Measurements from ENCODE around the gene PKD1L1. TPM values are rescaled to one million over a fixed set of nuclear protein-coding genes. Genes with fewer than 3 reads are reported as not detected.
A peak's percentile ranks its signal among the peaks of the same experiment; 100 is the strongest.

PKD1L1 gene
- polyA plus RNA-seq, 2 of the 4 experiments (the other 2 are of a cell fraction): 0.21 TPM

DNA sequence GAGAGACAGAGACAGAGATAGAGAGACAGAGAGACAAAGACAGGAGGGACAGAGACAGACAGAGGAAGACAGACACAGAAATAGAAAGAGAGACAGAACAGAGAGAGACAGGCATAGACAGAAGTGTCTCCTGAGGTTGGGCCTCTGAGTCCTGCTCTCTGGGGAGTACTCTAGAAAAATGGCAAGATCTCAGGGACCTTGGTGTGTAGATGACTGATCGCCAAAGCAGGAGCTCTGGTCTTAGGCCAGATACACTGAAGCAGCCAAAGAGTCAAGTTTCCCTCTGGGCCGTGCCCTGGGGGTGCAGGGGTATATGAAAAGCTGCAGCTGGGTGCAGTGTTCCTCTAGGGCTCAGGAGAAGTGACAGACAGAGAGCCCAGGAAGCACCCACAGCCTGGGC is 189.7 kb downstream of the PKD1L1 start:
- 77% methylated on average over 2 of the region's 2 CpGs for WGBS (ENCODE audit: missing lambda C conversion rate)
- CTCF ChIA-PET: interaction anchor here (0.5 to 2.2 kb wide), 10 partner anchors 13 to 313 kb away, joined by 3 to 9 read pairs (median 3); no protein-coding TSS in a partner anchor

GRCh38 chr7:47757921-47758411 is 190.3 kb downstream of the PKD1L1 start:
- no peaks in the 10 kb centered on the region for H3K9me3 ChIP-seq
- peaks cover 35% of the 10 kb centered on the region for H3K4me1 ChIP-seq
- no peak for DNase-seq (ENCODE audit: low read depth in 1 of 2, low spot score in 1 of 2)
- H3K27ac ChIP-seq: peak overlapping the region; percentile 79 to 86
- TF ChIP-seq NR3C1 (IDR thresholded peaks at IDR 0.05): no peak
- TF ChIP-seq TFCP2L1 (CRISPR knock-in tag; IDR thresholded peaks at IDR 0.05): no peak
- no peak for TF ChIP-seq RFX5 (IDR thresholded peaks at IDR 0.05)
- TF ChIP-seq HOXB13 (CRISPR knock-in tag; IDR thresholded peaks at IDR 0.05; ENCODE audit: low read depth): no peak
- no peak for TF ChIP-seq JUNB (IDR thresholded peaks at IDR 0.05)
- TF ChIP-seq ATOH8 (CRISPR knock-in tag; IDR thresholded peaks at IDR 0.05; ENCODE audit: low read depth): no peak
- no peak for TF ChIP-seq BHLHE40 (IDR thresholded peaks at IDR 0.05; ENCODE audit: low read depth, low read length)
- TF ChIP-seq, protein P1, sequence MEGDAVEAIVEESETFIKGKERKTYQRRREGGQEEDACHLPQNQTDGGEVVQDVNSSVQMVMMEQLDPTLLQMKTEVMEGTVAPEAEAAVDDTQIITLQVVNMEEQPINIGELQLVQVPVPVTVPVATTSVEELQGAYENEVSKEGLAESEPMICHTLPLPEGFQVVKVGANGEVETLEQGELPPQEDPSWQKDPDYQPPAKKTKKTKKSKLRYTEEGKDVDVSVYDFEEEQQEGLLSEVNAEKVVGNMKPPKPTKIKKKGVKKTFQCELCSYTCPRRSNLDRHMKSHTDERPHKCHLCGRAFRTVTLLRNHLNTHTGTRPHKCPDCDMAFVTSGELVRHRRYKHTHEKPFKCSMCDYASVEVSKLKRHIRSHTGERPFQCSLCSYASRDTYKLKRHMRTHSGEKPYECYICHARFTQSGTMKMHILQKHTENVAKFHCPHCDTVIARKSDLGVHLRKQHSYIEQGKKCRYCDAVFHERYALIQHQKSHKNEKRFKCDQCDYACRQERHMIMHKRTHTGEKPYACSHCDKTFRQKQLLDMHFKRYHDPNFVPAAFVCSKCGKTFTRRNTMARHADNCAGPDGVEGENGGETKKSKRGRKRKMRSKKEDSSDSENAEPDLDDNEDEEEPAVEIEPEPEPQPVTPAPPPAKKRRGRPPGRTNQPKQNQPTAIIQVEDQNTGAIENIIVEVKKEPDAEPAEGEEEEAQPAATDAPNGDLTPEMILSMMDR (IDR thresholded peaks at IDR 0.05): no peak
- TF ChIP-seq FOSB (CRISPR knock-in tag; IDR thresholded peaks at IDR 0.05): no peak
- no peak for TF ChIP-seq PHF8 (IDR thresholded peaks at IDR 0.05; ENCODE audit: borderline replicate concordance, low read depth)
- TF ChIP-seq EP300 (IDR thresholded peaks at IDR 0.05): no peak
- TF ChIP-seq HMGXB4 (CRISPR knock-in tag; IDR thresholded peaks at IDR 0.05; ENCODE audit: borderline replicate concordance): no peak
- TF ChIP-seq ZC3H11A (IDR thresholded peaks at IDR 0.05): no peak
- TF ChIP-seq CHD4 (IDR thresholded peaks at IDR 0.05; ENCODE audit: borderline replicate concordance): no peak
- no peak for TF ChIP-seq SREBF2 (IDR thresholded peaks at IDR 0.05)
- no peak for TF ChIP-seq FOSL2 (IDR thresholded peaks at IDR 0.05)
- no peak for TF ChIP-seq FOSL2 (CRISPR knock-in tag; IDR thresholded peaks at IDR 0.05)
- no peak for TF ChIP-seq ELK1 (IDR thresholded peaks at IDR 0.05; ENCODE audit: low read depth, low read length)
- no peak for TF ChIP-seq GATA3 (IDR thresholded peaks at IDR 0.05; ENCODE audit: borderline replicate concordance)
- TF ChIP-seq POLR2AphosphoS2 (conservative IDR thresholded peaks at IDR 0.05; ENCODE audit: low read length): no peak
- ChIA-PET POLR2A (no interaction called here), CTCF (interaction anchor here (0.6 to 2.2 kb wide), 5 partner anchors 20 to 312 kb away, joined by 3 to 9 read pairs (median 3); no protein-coding TSS in a partner anchor)
- 78% methylated on average over 10 of the region's 10 CpGs for WGBS (ENCODE audit: missing lambda C conversion rate)
- H3K4me2 ChIP-seq: peak overlapping the region; percentile 24; the same call in 2 of the 3 replicates
- no peak overlapping the region for H3K4me3 ChIP-seq
- peak in 1 of 2 experiments; percentile 58; a peak in 3 of 6 replicates for ATAC-seq
- FAIRE-seq: no peak

More for the DNA sequence above, 189.7 kb downstream of the PKD1L1 start:
- Histone ChIP-seq H3K27ac (peak overlapping the region; percentile 79 to 86), H3K4me1 (peaks cover 37% of the 10 kb centered on the region), H3K9me3 (no peaks in the 10 kb centered on the region), H3K4me3 (no peak overlapping the region), H3K4me2 (peak overlapping the region; percentile 24; the same call in 2 of the 3 replicates)
- DNase-seq (ENCODE audit: low read depth in 1 of 2, low spot score in 1 of 2) (no peak), FAIRE-seq (no peak), ATAC-seq (no peak)
- POLR2A ChIA-PET: no interaction called here
- TF ChIP-seq MAX (IDR thresholded peaks at IDR 0.05): peak; percentile 5; the same call in 1 of the 2 replicates
- no peak for TF ChIP-seq RAD21 (conservative IDR thresholded peaks at IDR 0.05 in 1 of 2, IDR thresholded peaks at IDR 0.05 in 1 of 2)
